ENCODE measurements around the gene UBTD2.
"Not testable (repeated sequence)": the region's sequence is repeated elsewhere in the genome, so short reads cannot be mapped to it uniquely, and the experiment has no call there.

Gene UBTD2

GRCh38 chr5:172245046-172245445 lies 38.5 kb downstream of the UBTD2 start:
- no peak for DNase-seq

DNA sequence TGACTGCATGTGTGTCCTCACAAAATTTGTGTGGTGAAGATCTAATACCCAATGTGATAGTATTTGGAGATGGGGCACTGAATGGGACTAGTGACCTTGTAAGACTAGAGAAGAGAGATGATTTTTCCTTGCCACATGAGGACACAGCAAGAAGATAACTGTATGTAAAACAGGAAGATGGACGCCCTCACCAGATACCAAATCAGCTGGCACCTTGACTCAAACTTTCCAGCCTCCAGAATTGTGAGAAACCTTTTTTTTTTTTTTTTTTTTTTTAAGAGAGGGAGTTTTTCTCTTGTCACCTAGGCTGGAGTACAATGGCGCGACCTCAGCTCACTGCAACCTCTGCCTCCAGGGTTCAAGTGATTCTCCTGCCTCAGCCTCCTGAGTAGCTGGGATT lies 40.3 kb downstream of the UBTD2 start:
- no peak for DNase-seq

GRCh38 chr5:172238334-172238733 lies 45.2 kb downstream of the UBTD2 start:
- DNase-seq: no peak

DNA sequence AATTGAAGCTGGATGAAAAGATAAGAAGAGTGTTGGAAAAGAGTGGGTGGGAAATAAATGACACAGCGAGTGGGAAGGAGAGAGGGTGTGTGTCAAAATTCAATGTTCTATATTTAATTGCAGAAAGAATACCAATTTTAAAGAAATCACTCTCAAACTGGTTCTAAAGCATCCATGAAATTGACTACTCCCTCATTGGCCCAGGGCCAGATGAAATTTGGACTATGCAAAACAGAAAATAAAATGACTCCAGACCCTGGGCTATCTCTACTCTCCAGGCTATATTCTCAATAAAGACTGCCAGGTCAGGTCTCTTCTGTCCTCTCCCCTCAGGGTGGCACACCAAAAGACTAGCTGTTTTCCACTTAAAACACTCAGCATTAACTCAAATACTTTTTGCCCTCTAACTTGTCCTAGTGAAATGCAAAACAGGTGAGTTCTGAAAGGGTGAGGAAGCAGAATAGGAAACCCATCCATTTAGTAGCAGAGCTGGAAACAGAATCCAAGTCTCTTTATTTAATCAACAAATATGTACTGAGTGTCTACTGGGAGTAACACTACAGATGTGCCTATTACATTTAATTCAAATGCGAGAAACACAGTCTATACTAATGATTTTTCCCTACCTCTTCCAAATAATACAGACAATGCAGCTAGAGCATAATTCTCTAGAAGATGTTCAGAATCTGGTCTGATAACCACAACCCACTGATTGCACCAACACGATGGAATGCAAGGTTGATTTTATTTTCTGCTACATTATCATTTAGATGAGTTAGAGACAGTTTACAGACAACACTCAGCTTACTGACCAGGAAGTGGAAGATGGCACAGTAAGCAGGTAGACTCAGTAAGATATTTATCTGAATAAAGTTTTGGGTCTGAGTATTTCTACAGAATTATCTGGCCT lies 47.5 kb downstream of the UBTD2 start:
- DNase-seq: no peak

DNA sequence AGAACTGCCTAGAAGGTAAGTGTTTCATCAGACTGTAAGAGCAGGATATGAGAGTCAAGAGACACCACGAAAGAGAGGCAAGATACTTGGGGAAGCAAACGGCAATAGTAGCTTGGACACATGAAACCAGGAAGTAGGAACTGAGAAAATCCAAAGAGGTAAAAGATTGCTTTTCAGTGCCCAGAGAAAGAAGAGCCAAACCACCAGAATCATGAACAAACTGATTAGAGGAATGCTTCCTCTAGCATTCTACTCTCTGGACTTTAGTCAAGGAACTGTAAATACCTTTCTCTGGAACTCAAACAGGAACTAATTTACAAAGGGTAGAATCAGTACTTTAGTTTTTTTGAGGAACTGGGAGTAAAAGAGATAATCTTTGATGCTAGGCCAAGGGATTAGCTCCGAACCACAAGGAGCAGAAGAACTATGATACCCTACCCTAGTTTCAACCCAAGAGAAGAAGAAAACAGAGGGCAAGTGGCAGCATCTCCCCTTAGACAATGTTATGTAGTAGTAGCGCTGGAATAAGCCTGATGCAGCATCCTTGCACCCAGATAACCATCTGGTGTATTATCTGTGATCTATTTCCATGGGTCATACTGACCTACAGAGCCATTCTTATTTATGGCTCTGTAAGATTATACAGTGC lies 48.3 kb downstream of the UBTD2 start:
- peak; percentile 25 for DNase-seq

DNA sequence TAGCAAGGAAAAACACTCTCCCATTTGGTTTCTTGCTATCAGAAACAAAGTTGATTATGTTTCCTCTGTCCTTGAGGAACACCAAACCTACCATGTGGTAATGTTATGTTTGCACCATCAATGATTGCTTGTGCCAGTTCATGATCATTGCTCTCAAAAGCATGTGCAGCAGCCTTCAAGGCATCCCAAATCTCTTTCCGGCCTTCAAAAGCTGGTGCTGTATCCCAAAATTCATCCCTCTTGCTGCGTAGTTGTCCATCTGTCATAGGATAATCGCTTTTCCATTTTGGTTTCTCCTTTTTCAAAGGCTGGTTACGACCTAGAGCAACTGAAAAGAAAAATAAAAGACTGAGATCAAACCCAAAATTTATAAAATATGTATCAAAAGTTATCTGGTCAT lies 49.5 kb downstream of the UBTD2 start:
- DNase-seq: no peak

DNA sequence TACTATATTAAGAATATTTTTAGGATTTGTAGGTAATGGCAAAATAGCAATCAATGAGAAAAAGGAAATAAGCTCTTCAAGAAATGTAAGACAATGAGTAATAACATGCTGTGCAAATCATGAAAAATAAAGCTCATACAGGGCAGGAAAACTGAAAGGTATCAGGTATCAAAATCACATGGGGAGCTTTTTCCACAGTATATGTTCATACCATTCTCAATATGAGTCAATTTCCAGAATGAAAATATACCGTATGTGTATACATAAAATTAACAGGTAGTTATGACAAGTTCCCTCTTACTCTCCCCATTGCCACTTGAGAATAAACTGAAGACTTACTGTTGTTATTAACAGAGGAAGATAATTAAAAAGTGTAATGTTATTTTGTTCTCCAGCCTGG lies 53.7 kb downstream of the UBTD2 start:
- no peak for DNase-seq

DNA sequence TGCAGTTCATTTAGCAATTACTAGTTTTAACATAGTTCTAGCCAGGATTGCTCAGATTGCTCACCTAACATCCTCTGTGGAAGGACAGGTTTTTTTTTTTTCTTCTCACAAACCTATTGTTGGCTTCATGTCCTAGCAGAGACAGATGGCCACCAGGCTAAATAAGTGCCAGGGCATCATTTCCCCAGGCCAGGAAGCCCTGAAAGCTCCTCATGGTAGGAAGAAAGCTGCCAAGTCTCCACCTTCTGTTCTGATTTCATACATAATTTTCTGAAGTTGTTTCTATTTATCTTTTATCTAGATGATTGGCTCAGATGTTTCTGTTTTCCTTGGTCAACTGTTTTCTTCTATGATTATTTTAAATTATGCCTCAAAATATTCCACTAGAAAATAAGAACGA lies 58.6 kb downstream of the UBTD2 start:
- no peak for DNase-seq

DNA sequence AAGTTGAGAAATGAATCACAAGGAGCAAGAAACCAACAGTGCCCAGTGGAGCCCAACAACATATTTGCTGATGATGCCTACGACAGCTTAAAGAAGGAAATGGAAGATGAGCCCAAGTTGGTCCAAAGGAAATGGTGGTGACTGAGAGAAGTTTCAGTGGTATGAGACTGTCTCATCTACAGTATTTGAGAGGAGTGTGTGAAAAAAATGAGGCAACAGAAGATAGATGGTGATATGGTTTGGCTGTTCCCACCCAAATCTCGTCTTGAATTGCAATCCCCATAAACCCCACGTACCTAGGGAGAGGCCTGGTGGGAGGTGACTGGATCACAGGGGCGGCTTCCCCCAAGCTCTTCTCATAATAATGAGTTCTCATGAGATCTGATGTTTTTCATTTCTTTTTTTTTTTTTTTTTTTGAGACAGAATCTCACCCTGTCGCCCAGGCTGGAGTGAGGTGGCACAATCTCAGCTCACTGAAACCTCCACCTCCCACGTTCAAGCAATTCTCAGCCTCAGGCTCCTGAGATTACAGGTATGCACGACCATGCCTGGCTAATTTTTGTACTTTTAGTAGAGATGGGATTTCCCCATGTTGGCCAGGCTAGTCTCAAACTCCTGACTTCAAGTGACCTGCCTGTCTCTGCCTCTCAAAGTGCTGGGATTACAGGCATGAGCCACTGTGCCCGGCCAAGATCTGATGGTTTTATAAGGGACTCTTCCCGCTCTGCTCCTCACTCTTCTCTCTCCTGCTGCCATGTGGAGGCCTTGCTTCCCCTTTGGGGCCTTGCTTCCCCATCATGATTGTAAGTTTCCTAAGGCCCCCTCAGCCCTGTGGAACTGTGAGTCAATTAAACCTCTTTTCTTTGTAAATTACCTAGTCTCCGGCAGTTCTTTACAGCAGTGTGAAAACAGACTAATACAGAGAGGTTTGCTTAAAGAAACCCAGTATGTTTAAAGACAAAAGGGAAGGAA lies 59.4 kb downstream of the UBTD2 start:
- DNase-seq: no peak

GRCh38 chr5:172219296-172219695 lies 64.3 kb downstream of the UBTD2 start:
- DNase-seq: no peak

DNA sequence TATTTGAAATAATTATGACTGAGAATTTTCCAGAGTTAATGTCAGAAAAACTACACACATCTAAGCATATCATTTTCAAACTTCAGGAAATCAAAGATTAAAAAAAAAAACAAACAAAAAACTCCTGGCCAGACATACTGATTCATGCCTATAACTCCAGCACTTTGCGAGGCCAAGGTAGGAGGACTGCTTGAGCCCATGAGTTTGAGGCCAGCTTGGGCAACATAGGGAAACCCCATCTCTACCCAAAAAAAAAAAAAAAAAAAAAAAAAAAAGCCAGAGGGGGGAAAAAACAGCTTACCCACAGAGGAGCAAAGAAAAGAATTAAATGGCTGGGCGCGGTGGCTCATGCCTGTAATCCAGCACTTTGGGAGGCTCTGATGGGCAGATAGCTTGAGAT lies 67.2 kb downstream of the UBTD2 start:
- DNase-seq: no peak

GRCh38 chr5:172213126-172213525 lies 70.4 kb downstream of the UBTD2 start:
- DNase-seq: no peak

DNA sequence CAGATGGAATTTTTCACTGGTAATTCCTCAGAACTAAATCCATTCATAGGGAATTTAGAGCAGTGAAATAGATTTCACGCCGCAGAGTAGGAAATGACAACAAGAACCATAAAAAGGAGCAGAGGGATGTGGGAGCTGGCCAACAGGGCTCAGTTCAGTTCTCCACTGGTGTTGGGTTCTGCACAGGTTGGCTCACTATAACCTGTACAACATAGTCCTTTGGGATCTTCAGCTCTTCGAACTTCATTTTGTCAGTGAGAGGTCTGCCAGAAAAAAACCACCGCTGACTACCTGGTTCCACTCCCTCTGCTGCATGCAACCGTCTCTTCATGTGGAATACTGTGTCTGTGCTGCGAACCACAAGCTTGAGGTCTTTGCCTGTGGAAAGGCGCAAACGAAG lies 71.9 kb downstream of the UBTD2 start:
- DNase-seq: no peak

GRCh38 chr5:172209714-172210113 lies 73.8 kb downstream of the UBTD2 start:
- no peak for DNase-seq

DNA sequence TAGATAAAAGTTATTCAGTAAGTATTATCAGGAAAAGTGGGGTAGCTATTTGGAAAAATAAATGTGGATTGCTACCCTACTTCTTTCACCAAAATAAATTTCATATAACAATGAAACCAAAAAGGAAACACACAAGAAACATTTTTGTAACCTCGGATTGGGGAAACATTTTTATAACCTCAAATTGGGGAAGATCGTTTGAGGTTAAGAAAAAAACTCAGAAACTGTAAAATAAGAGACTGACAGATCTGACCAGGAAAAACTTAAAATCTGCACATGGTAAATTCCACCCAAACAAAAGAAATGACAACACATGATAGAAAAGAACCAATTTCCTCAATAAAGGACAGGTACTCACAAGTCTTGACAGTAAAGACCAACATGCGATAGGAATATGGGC lies 76.1 kb downstream of the UBTD2 start:
- DNase-seq: no peak

- DNase-seq: not testable (repeated sequence)
These were observed 77.6 kb downstream of the UBTD2 start for GRCh38 chr5:172205984-172206383.

- no peak for DNase-seq
These were observed 83.1 kb downstream of the UBTD2 start for GRCh38 chr5:172200476-172200875.

DNA sequence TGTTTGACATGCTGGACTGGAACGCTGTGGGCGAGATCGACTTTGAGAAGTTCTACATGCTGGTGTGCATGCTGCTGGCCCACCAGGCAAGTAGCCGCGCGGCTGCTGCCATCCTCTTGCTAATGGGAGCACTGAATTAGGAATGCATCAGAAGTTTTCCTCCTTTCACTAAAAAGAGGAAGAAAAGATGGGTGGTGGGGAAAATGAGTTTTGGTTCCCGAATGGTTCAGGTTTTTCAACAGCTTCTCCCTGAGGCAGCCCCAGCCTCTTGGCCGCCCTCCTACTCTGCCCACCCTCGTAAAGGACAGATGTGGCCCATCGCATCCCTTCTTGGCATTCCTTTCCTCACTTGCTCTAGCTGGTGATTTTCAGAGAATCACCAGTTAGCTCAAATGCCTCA lies 84.1 kb downstream of the UBTD2 start:
- DNase-seq: no peak

DNA sequence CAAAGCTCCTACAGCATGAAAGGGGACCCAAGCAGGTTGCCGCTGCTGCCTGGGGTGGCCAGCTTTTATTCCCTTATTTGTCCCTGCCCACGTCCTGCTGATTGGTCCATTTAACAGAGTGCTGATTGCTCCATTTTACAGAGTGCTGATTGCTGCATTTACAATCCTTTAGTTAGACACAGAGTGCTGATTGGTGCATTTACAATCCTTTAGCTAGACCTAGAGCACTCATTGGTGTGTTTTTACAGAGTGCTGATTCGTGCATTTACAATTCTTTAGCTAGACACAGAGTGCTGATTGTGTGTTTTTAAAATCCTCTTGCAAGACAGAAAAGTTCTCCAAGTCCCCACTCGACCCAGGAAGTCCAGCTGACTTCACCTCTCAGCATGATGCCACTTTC lies 85.8 kb downstream of the UBTD2 start:
- not testable (repeated sequence) for DNase-seq

GRCh38 chr5:172194985-172195774 lies 88.4 kb downstream of the UBTD2 start:
- no peak for DNase-seq

DNA sequence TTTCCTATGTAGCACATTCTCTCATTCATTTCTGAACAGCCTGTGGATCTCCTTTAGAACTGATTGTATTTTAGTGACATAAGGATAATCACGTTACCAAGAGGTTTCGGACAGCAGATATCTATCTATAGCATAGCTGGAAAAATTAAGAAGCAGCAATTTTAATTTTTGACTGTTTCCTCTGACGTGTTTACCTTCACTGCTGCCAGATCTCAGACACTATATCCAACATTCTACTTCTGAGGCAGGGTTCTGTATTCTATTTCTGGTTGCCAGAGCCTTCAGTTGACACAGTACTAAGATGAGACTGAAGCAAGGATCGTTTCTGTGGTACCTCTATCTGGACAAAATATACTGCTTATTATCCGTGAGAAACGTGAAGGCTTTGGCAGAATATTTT lies 89.7 kb downstream of the UBTD2 start, which contains the start of gene EFCAB9:
Gene EFCAB9 (plus strand): TSS at position 301 of the 400 bp plus-strand sequence. CDS start 1 bp downstream, at position 302.
- DNase-seq: no peak

DNA sequence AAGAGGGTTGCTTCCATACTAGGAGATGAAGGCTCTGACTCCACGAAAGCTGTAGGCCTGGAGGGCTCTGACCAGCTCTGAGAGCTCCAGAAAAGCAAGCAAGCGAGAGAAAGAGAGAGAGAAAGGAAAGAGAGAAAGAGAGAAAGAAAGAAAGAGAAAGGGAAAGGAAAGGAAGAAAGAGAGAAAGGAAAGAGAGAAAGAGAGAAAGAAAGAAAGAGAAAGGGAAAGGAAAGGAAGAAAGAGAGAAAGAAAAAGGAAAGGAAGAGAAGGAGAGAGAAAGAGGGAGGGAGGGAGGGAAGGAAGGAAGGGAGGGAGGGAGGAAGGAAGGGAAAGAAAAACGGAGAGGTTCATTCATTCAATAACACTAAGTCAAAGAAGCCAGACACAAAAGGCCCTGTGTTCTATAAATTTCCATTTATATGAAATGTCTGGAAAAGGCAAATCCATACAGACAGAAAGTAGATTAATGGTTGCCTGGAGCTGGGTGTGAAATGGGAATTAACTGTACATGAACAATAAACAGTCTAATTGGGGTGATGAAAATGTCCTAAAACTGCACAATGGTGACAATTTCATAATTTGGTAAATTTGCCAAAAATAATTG lies 93.8 kb downstream of the UBTD2 start:
- DNase-seq: no peak
